ENCODE data around the gene TMEM132D. TPM values are rescaled to one million over a fixed set of nuclear protein-coding genes. Genes with fewer than 3 reads are reported as not detected.

Gene TMEM132D
- total RNA-seq, 1 donor from 2014 or later: 0.19 TPM

- peaks cover 3% of the 10 kb centered on the region for H3K9me3 Mint-ChIP-seq
- DNase-seq (ENCODE audit: low read depth, low spot score): no peak
- H3K27ac Mint-ChIP-seq (ENCODE audit: unreplicated experiment): no peak overlapping the region
- no peak overlapping the region for H3K4me3 Mint-ChIP-seq
- no peak for TF ChIP-seq CTCF (conservative IDR thresholded peaks at IDR 0.05)
- no peaks in the 10 kb centered on the region for H3K36me3 Mint-ChIP-seq (ENCODE audit: low read depth)
- H3K4me1 Mint-ChIP-seq: no peaks in the 10 kb centered on the region
- H3K27me3 Mint-ChIP-seq (ENCODE audit: low read depth): peaks cover 3% of the 10 kb centered on the region
Observed at GRCh38 chr12:129788506-129789084, 115.2 kb downstream of the TMEM132D start.

GRCh38 chr12:129779989-129780388, 123.8 kb downstream of the TMEM132D start:
- no peak overlapping the region for H3K27ac Mint-ChIP-seq (ENCODE audit: unreplicated experiment)
- H3K4me1 Mint-ChIP-seq: no peaks in the 10 kb centered on the region
- H3K36me3 Mint-ChIP-seq (ENCODE audit: low read depth): no peaks in the 10 kb centered on the region
- no peaks in the 10 kb centered on the region for H3K27me3 Mint-ChIP-seq (ENCODE audit: low read depth)
- H3K9me3 Mint-ChIP-seq: no peaks in the 10 kb centered on the region
- DNase-seq (ENCODE audit: low read depth, low spot score): no peak
- no peak overlapping the region for H3K4me3 Mint-ChIP-seq
- TF ChIP-seq CTCF (conservative IDR thresholded peaks at IDR 0.05): no peak

- Mint-ChIP-seq H3K27ac (ENCODE audit: unreplicated experiment) (no peak overlapping the region), H3K9me3 (no peaks in the 10 kb centered on the region), H3K4me1 (no peaks in the 10 kb centered on the region), H3K4me3 (no peak overlapping the region), H3K27me3 (ENCODE audit: low read depth) (no peaks in the 10 kb centered on the region), H3K36me3 (ENCODE audit: low read depth) (no peaks in the 10 kb centered on the region)
- no peak for TF ChIP-seq CTCF (conservative IDR thresholded peaks at IDR 0.05)
- DNase-seq (ENCODE audit: low read depth, low spot score): no peak
Observed at GRCh38 chr12:129779033-129779432, 124.8 kb downstream of the TMEM132D start.

- Mint-ChIP-seq H3K4me1 (peaks cover 6% of the 10 kb centered on the region), H3K27me3 (ENCODE audit: low read depth) (no peaks in the 10 kb centered on the region), H3K27ac (ENCODE audit: unreplicated experiment) (no peak overlapping the region), H3K4me3 (no peak overlapping the region), H3K36me3 (ENCODE audit: low read depth) (no peaks in the 10 kb centered on the region), H3K9me3 (no peaks in the 10 kb centered on the region)
- DNase-seq (ENCODE audit: low read depth, low spot score): no peak
- TF ChIP-seq CTCF (conservative IDR thresholded peaks at IDR 0.05): no peak
Observed at GRCh38 chr12:129776977-129777667, 126.7 kb downstream of the TMEM132D start.

GRCh38 chr12:129772501-129773493, 131.0 kb downstream of the TMEM132D start:
- Mint-ChIP-seq H3K36me3 (ENCODE audit: low read depth) (no peaks in the 10 kb centered on the region), H3K4me1 (peaks cover 6% of the 10 kb centered on the region), H3K9me3 (no peaks in the 10 kb centered on the region), H3K4me3 (no peak overlapping the region), H3K27me3 (ENCODE audit: low read depth) (no peaks in the 10 kb centered on the region), H3K27ac (ENCODE audit: unreplicated experiment) (no peak overlapping the region)
- TF ChIP-seq CTCF (conservative IDR thresholded peaks at IDR 0.05): no peak
- DNase-seq (ENCODE audit: low read depth, low spot score): no peak

Measured in neural crest cell (in vitro differentiated cells).